AG09309 (cell line): ENCODE data around the gene SYT9.
A peak's percentile ranks its signal among the peaks of the same experiment; 100 is the strongest.

Source experiments
- DNase-seq: peaks from one replicate; pipeline ENCODE4 v3.0.0-alpha.2; 2010; ENCODE audit warnings: low read depth
- H3K4me3 ChIP-seq: 2 replicates; pipeline ENCODE4 v1.5.1; 2011; ENCODE audit warnings: mild to moderate bottlenecking, low read depth, low read length, moderate library complexity; ENCODE audit not compliant: control insufficient read depth
- TF ChIP-seq, protein P1 (sequence below): IDR thresholded peaks from 2 replicates; pipeline ENCODE4 v1.5.1; 2011; ENCODE audit warnings: mild to moderate bottlenecking, low read depth, low read length, inconsistent platforms; ENCODE audit not compliant: insufficient read depth, control insufficient read depth; ENCODE audit errors: missing control alignments

SYT9 gene

GRCh38 chr11:7222619-7223018 lies 29.1 kb upstream of the SYT9 start:
- no peak for DNase-seq
- TF ChIP-seq, protein P1, sequence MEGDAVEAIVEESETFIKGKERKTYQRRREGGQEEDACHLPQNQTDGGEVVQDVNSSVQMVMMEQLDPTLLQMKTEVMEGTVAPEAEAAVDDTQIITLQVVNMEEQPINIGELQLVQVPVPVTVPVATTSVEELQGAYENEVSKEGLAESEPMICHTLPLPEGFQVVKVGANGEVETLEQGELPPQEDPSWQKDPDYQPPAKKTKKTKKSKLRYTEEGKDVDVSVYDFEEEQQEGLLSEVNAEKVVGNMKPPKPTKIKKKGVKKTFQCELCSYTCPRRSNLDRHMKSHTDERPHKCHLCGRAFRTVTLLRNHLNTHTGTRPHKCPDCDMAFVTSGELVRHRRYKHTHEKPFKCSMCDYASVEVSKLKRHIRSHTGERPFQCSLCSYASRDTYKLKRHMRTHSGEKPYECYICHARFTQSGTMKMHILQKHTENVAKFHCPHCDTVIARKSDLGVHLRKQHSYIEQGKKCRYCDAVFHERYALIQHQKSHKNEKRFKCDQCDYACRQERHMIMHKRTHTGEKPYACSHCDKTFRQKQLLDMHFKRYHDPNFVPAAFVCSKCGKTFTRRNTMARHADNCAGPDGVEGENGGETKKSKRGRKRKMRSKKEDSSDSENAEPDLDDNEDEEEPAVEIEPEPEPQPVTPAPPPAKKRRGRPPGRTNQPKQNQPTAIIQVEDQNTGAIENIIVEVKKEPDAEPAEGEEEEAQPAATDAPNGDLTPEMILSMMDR, result no peak

DNA sequence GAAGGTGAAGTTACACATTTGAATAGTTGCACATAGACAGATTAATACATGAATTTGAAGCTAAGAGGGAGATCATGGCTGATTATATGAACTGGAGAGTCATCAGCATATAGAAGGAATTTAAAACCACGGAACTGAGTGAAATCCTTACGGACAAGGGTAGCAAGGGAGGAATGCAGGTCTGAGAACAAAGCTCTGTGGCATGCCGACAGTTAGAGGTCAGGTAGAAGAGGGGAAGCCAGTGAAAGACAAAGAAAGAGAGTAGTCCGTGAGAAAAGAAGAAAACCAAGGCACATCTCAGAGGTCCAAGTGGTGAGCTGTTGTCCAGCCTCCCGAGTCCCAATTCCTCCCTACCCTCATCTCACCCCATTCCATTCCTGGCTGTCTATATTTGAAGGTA lies 11.8 kb upstream of the SYT9 start:
- TF ChIP-seq, protein P1, result no peak
- no peak overlapping the region for H3K4me3 ChIP-seq
- DNase-seq, result no peak

More at GRCh38 chr11:7222619-7223018, 29.1 kb upstream of the SYT9 start:
- H3K4me3 ChIP-seq, result no peak overlapping the region

- TF ChIP-seq, protein P1, result no peak
- no peak for DNase-seq
- no peak overlapping the region for H3K4me3 ChIP-seq
Measured at GRCh38 chr11:7245341-7245740, 6.4 kb upstream of the SYT9 start.

GRCh38 chr11:7246179-7246578 lies 5.5 kb upstream of the SYT9 start:
- no peak overlapping the region for H3K4me3 ChIP-seq
- TF ChIP-seq, protein P1, result no peak
- no peak for DNase-seq

DNA sequence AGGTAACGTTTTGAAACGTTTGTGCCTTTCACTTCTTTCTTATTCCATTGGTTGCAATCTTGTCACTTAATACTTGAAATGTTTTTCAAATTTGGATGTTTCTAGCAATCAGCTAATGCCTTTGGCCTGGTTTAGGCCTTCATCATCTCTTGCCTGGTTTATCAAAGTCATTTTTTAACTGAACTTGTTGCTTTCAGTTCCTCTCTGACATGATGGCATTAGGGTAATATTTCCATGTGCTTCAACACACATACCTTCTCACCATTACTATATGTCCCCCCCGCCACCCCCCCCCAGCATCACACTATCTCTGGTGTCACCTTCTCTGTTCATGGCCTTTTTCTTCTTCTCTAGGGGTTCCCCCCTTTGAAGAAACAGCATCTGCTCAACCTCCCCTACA lies 1.5 kb upstream of the SYT9 start:
- TF ChIP-seq, protein P1, result no peak
- H3K4me3 ChIP-seq, result no peak overlapping the region
- no peak for DNase-seq

- TF ChIP-seq, protein P1, result no peak
- DNase-seq, result no peak
- H3K4me3 ChIP-seq, result peak overlapping the region; percentile 32
Measured at GRCh38 chr11:7251487-7251835, 243 bp upstream of the SYT9 start.

- no peak overlapping the region for H3K4me3 ChIP-seq
Measured at GRCh38 chr11:7252683-7253213, 1.0 kb downstream of the SYT9 start.

More at GRCh38 chr11:7252683-7253213, 1.0 kb downstream of the SYT9 start:
- TF ChIP-seq, protein P1, result no peak
- DNase-seq, result no peak
